Mesendoderm (in vitro differentiated cells): ENCODE data around the gene CAB39L.

Experiments used
- DNase-seq: peaks from one replicate; pipeline ENCODE4 v3.0.0; 2013
- H2AK5ac ChIP-seq: 2 replicates; pipeline ENCODE4 v1.6.1; 2013; ENCODE audit warnings: low read length, inconsistent platforms
- H2BK120ac ChIP-seq: 2 replicates; pipeline ENCODE4 v1.6.1; 2013; ENCODE audit warnings: low read depth, mild to moderate bottlenecking, low read length, moderate library complexity, mixed read lengths
- H2BK15ac ChIP-seq: replicated peaks from 2 replicates; pipeline ENCODE4 v1.6.1; 2013; ENCODE audit warnings: low read depth, mild to moderate bottlenecking, moderate library complexity
- H2BK5ac ChIP-seq: 2 replicates; pipeline ENCODE4 v1.6.1; 2013; ENCODE audit warnings: low read length, inconsistent platforms
- H3K18ac ChIP-seq: 2 replicates; pipeline ENCODE4 v1.6.1; 2013; ENCODE audit warnings: mild to moderate bottlenecking, low read length, mixed read lengths
- H3K23ac ChIP-seq: one replicate; pipeline ENCODE4 v1.6.1; 2013; ENCODE audit warnings: low read length
- H3K27ac ChIP-seq: 2 replicates; pipeline ENCODE4 v1.5.1; 2013; ENCODE audit warnings: low read depth, mild to moderate bottlenecking, inconsistent platforms, low read length, moderate library complexity
- H3K27me3 ChIP-seq: 2 replicates; pipeline ENCODE4 v1.6.1; 2013; ENCODE audit warnings: low read length, control low read depth, mild to moderate bottlenecking, inconsistent platforms; ENCODE audit not compliant: insufficient read depth, poor library complexity
- H3K36me3 ChIP-seq: 2 replicates; pipeline ENCODE4 v1.6.1; 2013; ENCODE audit warnings: low read length, inconsistent platforms; ENCODE audit not compliant: control insufficient read depth, insufficient read depth
- H3K4ac ChIP-seq: one replicate; pipeline ENCODE4 v1.6.1; 2013; ENCODE audit warnings: low read depth, mild to moderate bottlenecking, low read length, moderate library complexity
- H3K4me1 ChIP-seq: 2 replicates; pipeline ENCODE4 v1.6.1; 2013; ENCODE audit warnings: low read depth, low read length, inconsistent platforms; ENCODE audit not compliant: control insufficient read depth
- H3K4me2 ChIP-seq: 2 replicates; pipeline ENCODE4 v1.6.1; 2013; ENCODE audit warnings: low read length
- H3K4me3 ChIP-seq: 2 replicates; pipeline ENCODE4 v1.5.1; 2013; ENCODE audit warnings: mild to moderate bottlenecking, low read length
- H3K56ac ChIP-seq: one replicate; pipeline ENCODE4 v1.6.1; 2013; ENCODE audit warnings: low read length
- H3K79me1 ChIP-seq: 2 replicates; pipeline ENCODE4 v1.6.1; 2013; ENCODE audit warnings: low read length, inconsistent platforms
- H3K79me2 ChIP-seq: 2 replicates; pipeline ENCODE4 v1.6.1; 2013; ENCODE audit warnings: mild to moderate bottlenecking, low read length; ENCODE audit not compliant: control insufficient read depth, insufficient read depth
- H3K9ac ChIP-seq: 2 replicates; pipeline ENCODE4 v1.6.1; 2013; ENCODE audit warnings: low read length, inconsistent platforms
- H4K5ac ChIP-seq: one replicate; pipeline ENCODE4 v1.6.1; 2013; ENCODE audit warnings: low read length
- H4K8ac ChIP-seq: one replicate; pipeline ENCODE4 v1.6.1; 2013; ENCODE audit warnings: low read depth, mild to moderate bottlenecking, control low read depth, low read length, moderate library complexity
- WGBS: extraction: QIAGEN DNeasy Blood & Tissue Kit; methylation state at CpG from one replicate; pipeline ENCODE4 v1.1.7; 2013; ENCODE audit warnings: low lambda C conversion rate, missing lambda C conversion rate; ENCODE audit not compliant: insufficient coverage; ENCODE audit errors: extremely low coverage; 5-methylcytosine and 5-hydroxymethylcytosine counted together

CAB39L gene

GRCh38 chr13:49310251-49310650 lies 133.6 kb downstream of the CAB39L start:
- H4K5ac ChIP-seq, result no peak overlapping the region
- no peak overlapping the region for H3K4ac ChIP-seq
- H3K27me3 ChIP-seq, result no peaks in the 10 kb centered on the region
- H3K18ac ChIP-seq, result no peak overlapping the region
- no peak overlapping the region for H2BK120ac ChIP-seq
- no peaks in the 10 kb centered on the region for H3K36me3 ChIP-seq
- H3K79me2 ChIP-seq, result no peaks in the 10 kb centered on the region
- WGBS, result no CpG with 5 or more reads among the region's 3 CpGs
- no peaks in the 10 kb centered on the region for H3K79me1 ChIP-seq
- H3K23ac ChIP-seq, result no peak overlapping the region
- H3K4me3 ChIP-seq, result no peak overlapping the region
- no peak overlapping the region for H3K9ac ChIP-seq
- no peak overlapping the region for H2AK5ac ChIP-seq
- H2BK5ac ChIP-seq, result no peak overlapping the region
- no peak for DNase-seq
- H3K56ac ChIP-seq, result no peak overlapping the region
- H3K4me2 ChIP-seq, result no peak overlapping the region
- no peaks in the 10 kb centered on the region for H3K4me1 ChIP-seq
- H3K27ac ChIP-seq, result no peak overlapping the region
- no peak overlapping the region for H2BK15ac ChIP-seq
- H4K8ac ChIP-seq, result no peak overlapping the region

GRCh38 chr13:49308921-49309408 lies 134.9 kb downstream of the CAB39L start:
- Histone ChIP-seq H2BK5ac (no peak overlapping the region), H3K4me1 (no peaks in the 10 kb centered on the region), H4K5ac (no peak overlapping the region), H3K4ac (no peak overlapping the region), H3K56ac (no peak overlapping the region), H3K79me1 (no peaks in the 10 kb centered on the region), H3K4me3 (no peak overlapping the region), H3K79me2 (no peaks in the 10 kb centered on the region), H3K9ac (no peak overlapping the region), H3K18ac (no peak overlapping the region), H4K8ac (no peak overlapping the region), H3K4me2 (no peak overlapping the region), H2BK15ac (no peak overlapping the region), H2AK5ac (no peak overlapping the region), H3K23ac (no peak overlapping the region), H3K27me3 (no peaks in the 10 kb centered on the region), H3K36me3 (no peaks in the 10 kb centered on the region), H2BK120ac (no peak overlapping the region), H3K27ac (no peak overlapping the region)
- DNase-seq, result no peak
- WGBS, result 100% methylated on average over 1 of the region's 11 CpGs

- no CpG with 5 or more reads among the region's 7 CpGs for WGBS
- Histone ChIP-seq H3K18ac (no peak overlapping the region), H3K79me1 (no peaks in the 10 kb centered on the region), H3K56ac (no peak overlapping the region), H4K5ac (no peak overlapping the region), H2BK5ac (no peak overlapping the region), H3K4me1 (no peaks in the 10 kb centered on the region), H3K79me2 (no peaks in the 10 kb centered on the region), H3K23ac (no peak overlapping the region), H3K4ac (no peak overlapping the region), H3K4me3 (no peak overlapping the region), H2BK120ac (no peak overlapping the region), H4K8ac (no peak overlapping the region), H3K4me2 (no peak overlapping the region), H3K36me3 (no peaks in the 10 kb centered on the region), H2BK15ac (no peak overlapping the region), H3K27ac (no peak overlapping the region), H3K9ac (no peak overlapping the region), H3K27me3 (no peaks in the 10 kb centered on the region), H2AK5ac (no peak overlapping the region)
- DNase-seq, result no peak
Measured at GRCh38 chr13:49308097-49308875, 135.6 kb downstream of the CAB39L start.

DNA sequence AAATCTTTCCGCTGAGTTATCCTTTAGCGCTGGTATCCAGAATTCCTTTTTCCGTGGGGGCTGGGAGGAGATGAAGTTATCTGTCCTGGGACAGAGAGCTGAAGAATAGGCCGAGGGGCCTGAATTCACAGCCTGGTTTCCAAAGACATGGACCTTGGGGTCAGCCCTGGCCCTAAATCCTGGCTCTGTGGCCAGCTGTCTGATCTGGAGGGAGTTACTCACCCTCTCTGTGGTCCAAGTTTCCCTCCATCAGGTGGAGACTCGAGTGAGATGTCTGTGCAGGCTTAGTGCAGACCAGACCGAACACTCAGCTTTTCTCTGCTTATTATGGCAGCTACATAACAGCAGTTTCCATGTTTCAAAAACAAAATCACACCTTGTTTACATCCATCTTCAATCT lies 136.5 kb downstream of the CAB39L start:
- H2BK15ac ChIP-seq, result no peak overlapping the region
- H3K4ac ChIP-seq, result no peak overlapping the region
- no peak overlapping the region for H3K23ac ChIP-seq
- no peak overlapping the region for H3K27ac ChIP-seq
- H3K9ac ChIP-seq, result no peak overlapping the region
- no peaks in the 10 kb centered on the region for H3K36me3 ChIP-seq
- no peak overlapping the region for H3K4me2 ChIP-seq
- H3K27me3 ChIP-seq, result no peaks in the 10 kb centered on the region
- H4K8ac ChIP-seq, result no peak overlapping the region
- no peaks in the 10 kb centered on the region for H3K4me1 ChIP-seq
- H2BK5ac ChIP-seq, result no peak overlapping the region
- H3K79me1 ChIP-seq, result no peaks in the 10 kb centered on the region
- H2AK5ac ChIP-seq, result no peak overlapping the region
- no peak overlapping the region for H4K5ac ChIP-seq
- no peak for DNase-seq
- no peaks in the 10 kb centered on the region for H3K79me2 ChIP-seq
- no peak overlapping the region for H3K56ac ChIP-seq
- H2BK120ac ChIP-seq, result no peak overlapping the region
- no peak overlapping the region for H3K18ac ChIP-seq
- no peak overlapping the region for H3K4me3 ChIP-seq
- WGBS, result no CpG with 5 or more reads among the region's 6 CpGs

GRCh38 chr13:49305792-49306425 lies 138.0 kb downstream of the CAB39L start:
- Histone ChIP-seq H4K5ac (no peak overlapping the region), H2BK15ac (no peak overlapping the region), H2AK5ac (no peak overlapping the region), H3K4me1 (no peaks in the 10 kb centered on the region), H3K23ac (no peak overlapping the region), H3K4me3 (no peak overlapping the region), H3K4ac (no peak overlapping the region), H3K18ac (no peak overlapping the region), H3K4me2 (no peak overlapping the region), H4K8ac (no peak overlapping the region), H3K79me1 (no peaks in the 10 kb centered on the region), H2BK5ac (no peak overlapping the region), H3K56ac (no peak overlapping the region), H3K27me3 (no peaks in the 10 kb centered on the region), H3K9ac (no peak overlapping the region), H2BK120ac (no peak overlapping the region), H3K79me2 (no peaks in the 10 kb centered on the region), H3K27ac (no peak overlapping the region), H3K36me3 (no peaks in the 10 kb centered on the region)
- WGBS, result no CpG with 5 or more reads among the region's 15 CpGs
- DNase-seq, result no peak
